Adrenal gland (tissue), 12 donors: ENCODE results near the gene PIK3R3. TPM values are rescaled to one million over a fixed set of nuclear protein-coding genes. Genes with fewer than 3 reads are reported as not detected.

ENCODE experiments used
- DNase-seq, 7 donors: peaks; one replicate each; pipeline ENCODE4 v3.0.0-alpha.2; 2019 to 2020
- H3K27ac ChIP-seq, 5 donors: fragments of 200-600 bp; sonication (generic) in 4 of 5; 1 replicate in 3 of 5; 2 replicates in 2 of 5; pipeline versions ENCODE4 v1.5.1 to v1.8.0; 2016 to 2020; ENCODE audit warnings: mild to moderate bottlenecking in 1 of 5
- H3K27me3 ChIP-seq: fragments of 200-600 bp; 2 replicates; pipeline ENCODE4 v1.8.0; 2021
- H3K36me3 ChIP-seq, 2 donors: fragments of 200-600 bp; replicated peaks in 1 of 2; 1 replicate in 1 of 2; 2 replicates in 1 of 2; pipeline versions ENCODE4 v1.5.1 to v1.8.0; 2018 to 2022
- H3K4me1 ChIP-seq, 2 donors: fragments of 200-600 bp; replicated peaks in 1 of 2; 1 replicate in 1 of 2; 2 replicates in 1 of 2; pipeline versions ENCODE4 v1.5.1 to v1.8.0; 2018 to 2021
- H3K4me3 ChIP-seq, 4 donors: fragments of 200-600 bp; sonication (generic) in 3 of 4; one replicate each; pipeline ENCODE4 v1.5.1; 2016 to 2018
- H3K9me3 ChIP-seq, 3 donors: fragments of 200-600 bp; sonication (generic) in 1 of 3; replicated peaks in 1 of 3; 1 replicate in 2 of 3; 2 replicates in 1 of 3; pipeline versions ENCODE4 v1.5.1 to v1.8.0; 2016 to 2021
- CTCF ChIP-seq, 6 experiments: fragments of 450-650 bp in 4 of 6; fragments of 200-600 bp in 2 of 6; sonication (generic) in 1 of 6; IDR thresholded peaks; 1 replicate in 5 of 6; 2 replicates in 1 of 6; pipeline versions ENCODE4 v1.5.1 to v1.8.0; 2016 to 2021; ENCODE audit warnings: antibody characterized with exemption in 6 of 6, mild to moderate bottlenecking in 2 of 6, moderate library complexity in 1 of 6
- POLR2A ChIP-seq, 2 donors: fragments of 450-650 bp; IDR thresholded peaks; one replicate each; pipeline ENCODE4 v1.6.1; 2017; ENCODE audit warnings: antibody characterized with exemption in 2 of 2, mild to moderate bottlenecking in 2 of 2, moderate library complexity in 1 of 2
- WGBS, 4 donors: extraction: QIAGEN DNeasy Blood & Tissue Kit in 2 of 4; methylation state at CpG; one replicate each; pipeline versions ENCODE4 v1.1.5 to v1.1.7; 2013 to 2017; 5-methylcytosine and 5-hydroxymethylcytosine counted together
- intact Hi-C, 2 donors: fragments of 100-400 bp; cut with DNase I; formaldehyde crosslinking; loops; one replicate each; pipeline versions ENCODE4 v1.14.1 to v1.15.0; 2022 to 2023
- polyA plus RNA-seq, 3 donors: library from polyadenylated mRNA; stranded (reverse); fragments of 200-250 nt in 2 of 3; fragments of 350-450 nt in 1 of 3; fragmentation: Illumina TruSeq in 1 of 3; extraction: RNeasy Lipid Tissue Mini Kit (QIAGEN cat#74804) in 1 of 3; gene quantifications; one replicate each; pipeline ENCODE4 v1.2.3, GENCODE V29; 2013 to 2014
- total RNA-seq, 9 donors: library from RNA; depleted of rRNA in 4 of 9; stranded (reverse); fragments of >200 nt in 4 of 9; fragments of 120-200 nt in 1 of 9; fragmentation: NEBNext Ultra II Directional in 1 of 9; extraction: Animal tissue kit (Norgen Biotek cat#: 25700) in 1 of 9; gene quantifications; one replicate each; pipeline versions ENCODE4 v1.1.0 to v1.2.4, GENCODE V29; 2013 to 2023
- donor health status: healthy with polysubstance abuse.
- donor health status: Bipolar disorder and iron deficiency.
- donor health status: DM: yes; HTN: yes; CAD: no.
- donor health status: DM: no; HTN: no; CAD: no.
- donor health status: DM: no; HTN: no; CAD: no.
- donor health status: DM: yes; HTN: yes; CAD: no.

The PIK3R3 gene
- total and polyA plus RNA-seq, 12 donors: 6.5 to 47.3 (median 21.1) TPM

- DNase-seq: peak in 6 of 7 donors; percentile 47 to 80 (median 66)
- Histone ChIP-seq H3K27me3 (no peaks in the 10 kb centered on the region), H3K9me3 (no peaks in the 10 kb centered on the region), H3K4me1 (peaks cover 16 to 28% of the 10 kb centered on the region in 2 donors), H3K4me3 (no peak overlapping the region), H3K36me3 (no peaks in the 10 kb centered on the region), H3K27ac (peak overlapping the region in 2 of 5 donors; percentile 23 to 43)
- no peak for TF ChIP-seq POLR2A (IDR thresholded peaks at IDR 0.05)
- no peak for TF ChIP-seq CTCF (IDR thresholded peaks at IDR 0.05)
- 31 to 44% (median 42%) methylated on average over 4 of the region's 4 CpGs for WGBS, 4 donors
- intact Hi-C loops: loop anchor here in 1 of 2 donors (5.0 kb wide), 1 partner anchor 93 kb away; the partner anchor contains the start of gene PIK3R3
Observed at GRCh38 chr1:46039571-46040052, 92.8 kb downstream of the PIK3R3 start.

- no peaks in the 10 kb centered on the region for H3K36me3 ChIP-seq
- no peak overlapping the region for H3K27ac ChIP-seq
- 30 to 42% (median 34%) methylated on average over 6 to 11 of the region's 11 CpGs for WGBS, 4 donors
- intact Hi-C loops: loop anchor here (2.0 to 5.0 kb wide), 3 partner anchors 95 to 144 kb away; partner anchors contain the start of gene PIK3R3 (in 1 of the 2)
- peak; percentile 78 to 97 (median 90) for DNase-seq
- H3K4me1 ChIP-seq: peaks cover 13 to 25% of the 10 kb centered on the region in 2 donors
- TF ChIP-seq CTCF (IDR thresholded peaks at IDR 0.05) (peak; percentile 95 to 99 (median 98)), POLR2A (IDR thresholded peaks at IDR 0.05) (no peak)
- H3K9me3 ChIP-seq: no peaks in the 10 kb centered on the region
- no peaks in the 10 kb centered on the region for H3K27me3 ChIP-seq
- no peak overlapping the region for H3K4me3 ChIP-seq
Observed at GRCh38 chr1:46036894-46037839, 95.3 kb downstream of the PIK3R3 start.

GRCh38 chr1:46034601-46035516 lies 97.6 kb downstream of the PIK3R3 start:
- Histone ChIP-seq H3K36me3 (peaks cover 0 to 6% of the 10 kb centered on the region in 2 donors), H3K27ac (no peak overlapping the region), H3K9me3 (no peaks in the 10 kb centered on the region), H3K4me1 (peaks cover under 1 to 7% of the 10 kb centered on the region in 2 donors), H3K27me3 (no peaks in the 10 kb centered on the region), H3K4me3 (no peak overlapping the region)
- intact Hi-C loops: loop anchor here in 1 of 2 donors (5.0 kb wide), 1 partner anchor 97 kb away; the partner anchor contains the start of gene PIK3R3
- peak in 1 of 7 donors; percentile 60 for DNase-seq
- WGBS, 4 donors: 76 to 88% (median 81%) methylated on average over 9 to 27 of the region's 27 CpGs
- TF ChIP-seq CTCF (IDR thresholded peaks at IDR 0.05) (no peak), POLR2A (IDR thresholded peaks at IDR 0.05) (no peak)
